ENCODE measurements around the gene RAPGEF2.
"Not testable (repeated sequence)": the region's sequence is repeated elsewhere in the genome, so short reads cannot be mapped to it uniquely, and the experiment has no call there.

RAPGEF2 gene

DNA sequence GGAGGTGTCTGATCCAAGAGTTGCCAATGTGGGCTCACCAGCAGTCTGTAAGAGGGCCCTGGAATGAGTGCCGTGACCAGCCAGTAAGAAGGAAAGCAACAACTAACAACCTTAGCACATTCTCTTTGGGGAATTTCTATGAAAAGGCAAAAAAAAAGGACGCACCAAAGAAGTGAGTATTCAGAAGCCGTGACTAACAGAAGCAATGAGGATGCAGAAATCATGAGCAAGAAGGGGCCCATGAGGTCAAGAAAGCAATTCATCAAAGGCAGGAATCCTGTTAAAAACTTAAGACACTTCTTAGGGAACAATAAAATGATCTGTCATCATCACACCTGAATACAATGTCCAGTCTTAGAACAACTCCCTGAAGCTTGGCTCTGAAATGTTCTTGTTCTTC lies 260.5 kb downstream of the RAPGEF2 start:
- DNase-seq (ENCODE audit: low read depth in 2 of 2, low spot score in 1 of 2) = no peak

GRCh38 chr4:159366966-159367780 lies 264.3 kb downstream of the RAPGEF2 start:
- DNase-seq (ENCODE audit: low read depth in 2 of 2, low spot score in 1 of 2) = no peak

GRCh38 chr4:159367781-159368080 lies 264.9 kb downstream of the RAPGEF2 start:
- no peak for DNase-seq (ENCODE audit: low read depth in 2 of 2, low spot score in 1 of 2)

- DNase-seq (ENCODE audit: low read depth in 2 of 2, low spot score in 1 of 2) = no peak
These were observed 265.4 kb downstream of the RAPGEF2 start for GRCh38 chr4:159368320-159368719.

- DNase-seq (ENCODE audit: low read depth in 2 of 2, low spot score in 1 of 2) = no peak
These were observed 266.4 kb downstream of the RAPGEF2 start for GRCh38 chr4:159369256-159369655.

DNA sequence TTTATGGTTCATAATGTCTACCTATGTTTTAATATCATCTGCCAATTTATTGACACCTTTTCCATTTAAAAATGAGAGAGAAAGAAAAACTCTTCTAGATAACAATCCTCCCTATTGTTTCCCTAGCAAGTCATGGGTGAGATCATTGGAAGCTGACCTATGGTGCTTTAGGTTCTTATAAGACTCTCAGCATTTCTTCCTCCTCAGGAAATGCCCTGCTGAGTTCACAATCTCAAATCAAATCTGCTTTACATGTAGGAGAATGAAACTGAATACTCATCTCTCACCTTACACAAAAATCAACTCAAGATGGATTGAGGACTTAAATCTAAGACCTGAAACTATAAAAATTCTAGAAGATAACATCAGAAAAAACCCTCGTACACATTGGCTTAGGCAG lies 267.4 kb downstream of the RAPGEF2 start:
- DNase-seq (ENCODE audit: low read depth in 2 of 2, low spot score in 1 of 2) = no peak

DNA sequence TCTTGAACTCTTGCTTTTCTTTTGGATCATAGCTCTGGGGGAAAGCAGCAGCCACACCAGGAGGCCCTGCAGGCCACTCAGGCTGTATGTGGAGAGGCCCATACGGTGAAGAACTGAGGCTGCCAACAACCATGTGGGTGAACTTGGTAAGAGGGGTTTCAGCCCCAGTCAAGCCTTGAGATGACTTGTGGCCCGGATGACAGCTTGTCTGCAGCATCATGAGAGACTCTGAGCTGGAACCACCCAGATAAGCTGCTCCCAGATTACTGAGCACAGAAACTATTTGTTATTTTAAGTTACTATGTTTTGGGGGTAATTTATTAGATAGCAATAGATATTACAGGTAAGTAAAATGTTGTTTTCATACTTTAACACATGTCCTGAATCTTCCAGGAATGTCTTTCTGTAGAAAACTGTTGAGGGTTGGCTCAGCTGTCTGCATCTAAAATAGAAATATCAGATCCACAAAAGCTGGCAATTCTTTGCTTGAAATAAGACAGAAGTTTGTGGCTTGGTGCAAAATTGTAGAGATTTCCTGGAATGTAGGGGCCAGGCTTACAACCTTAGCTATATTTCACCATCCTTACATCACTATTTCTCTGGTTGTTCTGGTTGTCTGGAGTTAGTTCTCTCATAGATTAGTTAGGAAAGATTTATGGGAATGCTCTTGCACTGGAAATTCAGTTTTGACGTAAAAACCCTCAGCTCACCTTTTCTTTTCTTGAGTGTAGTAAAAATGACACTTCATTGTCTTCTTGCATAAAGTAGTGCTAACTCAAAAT lies 272.1 kb downstream of the RAPGEF2 start:
- no peak for DNase-seq (ENCODE audit: low read depth in 2 of 2, low spot score in 1 of 2)

DNA sequence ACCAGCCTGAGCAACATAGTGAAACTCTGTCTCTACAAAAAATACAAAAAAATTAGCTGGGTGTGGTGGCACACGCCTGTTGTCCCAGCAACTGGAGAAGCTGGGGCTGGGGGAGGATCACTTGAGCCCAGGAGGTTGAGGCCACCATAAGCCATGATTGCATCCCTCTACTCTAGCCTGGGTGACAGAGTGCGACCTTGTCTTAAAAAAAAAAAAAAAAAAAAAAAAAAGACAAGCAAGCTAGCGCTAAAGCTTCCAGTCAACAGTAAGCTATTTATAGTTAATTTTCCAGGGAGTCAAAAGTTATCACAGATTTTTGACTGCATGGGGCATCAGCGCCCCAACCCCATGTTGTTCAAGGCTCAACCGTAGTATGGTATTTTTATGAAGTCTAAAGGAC lies 273.4 kb downstream of the RAPGEF2 start:
- no peak for DNase-seq (ENCODE audit: low read depth in 2 of 2, low spot score in 1 of 2)

- no peak for DNase-seq (ENCODE audit: low read depth in 2 of 2, low spot score in 1 of 2)
These were observed 275.3 kb downstream of the RAPGEF2 start for GRCh38 chr4:159378056-159378616.

DNA sequence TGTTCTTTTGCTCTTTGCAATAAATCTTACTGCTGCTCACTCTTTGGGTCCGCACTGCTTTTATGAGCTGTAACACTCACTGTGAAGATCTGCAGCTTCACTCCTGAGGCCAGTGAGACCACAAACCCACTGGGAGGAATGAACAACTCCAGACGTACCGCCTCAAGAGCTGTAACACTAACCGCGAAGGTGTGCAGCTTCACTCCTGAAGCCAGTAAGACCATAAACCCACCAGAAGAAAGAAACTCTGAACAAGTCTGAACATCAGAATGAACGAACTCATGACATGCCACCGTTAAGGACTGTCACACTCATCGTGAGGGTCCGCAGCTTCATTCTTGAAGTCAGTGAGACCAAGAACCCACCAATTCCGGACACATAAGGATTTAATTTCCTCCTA lies 276.2 kb downstream of the RAPGEF2 start:
- not testable (repeated sequence) for DNase-seq (ENCODE audit: low read depth in 2 of 2, low spot score in 1 of 2)

- no peak for DNase-seq (ENCODE audit: low read depth in 2 of 2, low spot score in 1 of 2)
These were observed 277.0 kb downstream of the RAPGEF2 start for GRCh38 chr4:159379836-159380235.

GRCh38 chr4:159382856-159383561 lies 280.1 kb downstream of the RAPGEF2 start:
- DNase-seq (ENCODE audit: low read depth in 2 of 2, low spot score in 1 of 2) = no peak

DNA sequence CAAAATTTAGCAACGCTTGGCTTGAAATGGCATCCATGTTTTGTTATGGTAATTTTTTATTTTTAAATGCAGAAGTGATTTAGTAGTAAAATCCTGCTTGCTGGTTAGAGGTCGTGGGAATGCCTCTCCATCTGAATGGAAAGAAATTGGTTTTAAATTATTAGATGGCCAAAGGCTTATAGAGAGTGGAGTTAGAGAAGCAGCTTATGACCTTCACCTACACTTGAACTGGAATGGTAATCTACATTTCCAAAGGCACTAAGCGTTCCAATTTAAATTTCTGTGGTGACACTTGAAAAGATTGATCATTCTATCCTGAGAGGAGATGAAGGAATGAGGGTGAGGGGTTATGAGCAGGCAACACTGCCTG lies 280.7 kb downstream of the RAPGEF2 start:
- no peak for DNase-seq (ENCODE audit: low read depth in 2 of 2, low spot score in 1 of 2)

GRCh38 chr4:159384017-159384416 lies 281.1 kb downstream of the RAPGEF2 start:
- no peak for DNase-seq (ENCODE audit: low read depth in 2 of 2, low spot score in 1 of 2)

DNA sequence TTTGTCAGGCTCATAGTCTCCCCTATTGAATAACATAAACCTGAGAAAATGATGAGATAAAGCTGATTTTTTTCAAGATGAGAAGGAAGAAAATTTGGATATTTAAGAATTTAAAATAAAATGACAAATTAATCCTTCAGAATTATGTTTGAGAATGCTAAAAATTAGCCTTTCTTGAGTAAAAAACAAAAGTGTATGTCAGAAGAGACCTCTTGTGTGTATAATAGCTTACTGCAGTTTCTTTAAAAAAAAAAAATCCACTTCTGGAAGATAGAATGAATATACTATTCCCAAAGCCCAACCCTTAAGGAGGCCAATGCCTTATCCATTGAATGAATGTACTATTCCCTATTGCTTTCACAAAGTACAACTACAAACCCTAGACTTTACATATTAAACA lies 281.8 kb downstream of the RAPGEF2 start:
- DNase-seq (ENCODE audit: low read depth in 2 of 2, low spot score in 1 of 2) = no peak

- DNase-seq (ENCODE audit: low read depth in 2 of 2, low spot score in 1 of 2) = no peak
These were observed 283.7 kb downstream of the RAPGEF2 start for GRCh38 chr4:159386620-159387019.

- DNase-seq (ENCODE audit: low read depth in 2 of 2, low spot score in 1 of 2) = no peak
These were observed 286.9 kb downstream of the RAPGEF2 start for GRCh38 chr4:159389756-159390155.

- DNase-seq (ENCODE audit: low read depth in 2 of 2, low spot score in 1 of 2) = no peak
These were observed 287.8 kb downstream of the RAPGEF2 start for GRCh38 chr4:159390648-159391047.

DNA sequence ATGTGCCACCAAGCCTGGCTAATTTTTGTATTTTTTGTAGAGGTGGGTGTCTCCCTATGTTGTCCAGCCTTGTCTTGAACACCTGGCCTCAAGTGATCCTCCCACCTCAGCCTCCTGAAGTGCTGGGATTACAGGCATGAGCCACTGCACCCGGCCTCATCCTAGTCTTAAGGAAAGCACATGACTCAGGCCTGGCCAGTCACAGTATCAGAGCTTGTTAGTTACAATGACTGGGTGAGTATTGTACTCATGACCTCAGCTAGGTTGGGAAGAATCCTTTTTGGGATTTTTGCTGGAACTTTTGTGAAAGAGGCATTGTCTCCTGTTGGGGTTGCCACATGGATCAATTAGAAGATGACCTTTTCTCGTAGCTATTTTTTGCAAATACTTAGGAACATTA lies 292.8 kb downstream of the RAPGEF2 start:
- DNase-seq (ENCODE audit: low read depth in 2 of 2, low spot score in 1 of 2) = no peak

GRCh38 chr4:159396151-159396550 lies 293.3 kb downstream of the RAPGEF2 start:
- DNase-seq (ENCODE audit: low read depth in 2 of 2, low spot score in 1 of 2) = no peak

DNA sequence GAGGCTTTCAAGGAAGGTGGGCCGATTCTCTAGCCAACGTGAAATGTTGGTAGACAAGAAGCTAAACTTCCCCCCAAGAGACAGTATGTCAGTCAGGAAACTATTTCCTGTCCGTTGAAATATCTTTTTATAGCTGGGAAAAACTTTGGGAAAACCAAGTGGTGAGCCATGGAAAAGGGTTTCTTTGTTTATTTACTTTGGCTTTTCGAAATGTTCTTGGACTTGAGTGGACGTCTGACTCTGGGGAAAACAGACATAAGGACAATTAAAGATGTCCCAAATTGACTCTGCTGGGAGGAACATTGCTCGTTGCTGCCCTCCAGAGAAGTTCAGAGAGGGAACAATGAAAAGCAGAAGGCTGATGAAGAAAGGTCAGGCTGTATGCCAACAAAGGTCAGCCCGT lies 295.4 kb downstream of the RAPGEF2 start:
- DNase-seq (ENCODE audit: low read depth in 2 of 2, low spot score in 1 of 2) = no peak
